Heart left ventricle (tissue), 16 donors: Measurements from ENCODE around the gene SYNE2. TPM values are rescaled to one million over a fixed set of nuclear protein-coding genes. Genes with fewer than 3 reads are reported as not detected.

ENCODE experiments used
- ATAC-seq, 4 donors: fragments of 200-7000 bp; cut with Tn5 transposase; one replicate each; pipeline ENCODE4 v1.9.1; 2020 to 2022; ENCODE audit warnings: moderate library complexity in 4 of 4, mild to moderate bottlenecking in 3 of 4, moderate number of reproducible peaks in 1 of 4
- DNase-seq, 5 donors: peaks; one replicate each; pipeline ENCODE4 v3.0.0-alpha.2; 2020
- H3K27ac ChIP-seq, 12 donors: fragments of 200-600 bp; sonication (generic) in 4 of 12; one replicate each; pipeline versions ENCODE4 v1.5.0 to v1.8.0; 2016 to 2022; ENCODE audit warnings: mild to moderate bottlenecking in 2 of 12
- H3K27me3 ChIP-seq, 9 donors: fragments of 200-600 bp; sonication (generic) in 2 of 9; one replicate each; pipeline versions ENCODE4 v1.5.1 to v1.8.0; 2016 to 2022; ENCODE audit warnings: mild to moderate bottlenecking in 3 of 9
- H3K36me3 ChIP-seq, 9 donors: fragments of 200-600 bp; sonication (generic) in 2 of 9; one replicate each; pipeline versions ENCODE4 v1.5.0 to v1.8.0; 2018 to 2022; ENCODE audit warnings: mild to moderate bottlenecking in 2 of 9
- H3K4me1 ChIP-seq, 12 donors: fragments of 200-600 bp; sonication (generic) in 4 of 12; one replicate each; pipeline versions ENCODE4 v1.5.0 to v1.8.0; 2016 to 2022; ENCODE audit warnings: mild to moderate bottlenecking in 3 of 12
- H3K4me3 ChIP-seq, 12 donors: fragments of 200-600 bp; sonication (generic) in 4 of 12; one replicate each; pipeline versions ENCODE4 v1.5.0 to v1.8.0; 2017 to 2022; ENCODE audit warnings: mild to moderate bottlenecking in 9 of 12, moderate library complexity in 4 of 12
- H3K9me3 ChIP-seq, 12 donors: fragments of 200-600 bp; sonication (generic) in 4 of 12; one replicate each; pipeline versions ENCODE4 v1.5.0 to v1.8.0; 2016 to 2022; ENCODE audit warnings: mild to moderate bottlenecking in 1 of 12
- CTCF ChIP-seq, 12 donors: fragments of 200-600 bp; sonication (generic) in 4 of 12; IDR thresholded peaks; one replicate each; pipeline versions ENCODE4 v1.5.0 to v1.8.0; 2018 to 2022; ENCODE audit warnings: antibody characterized with exemption in 12 of 12, mild to moderate bottlenecking in 5 of 12
- POLR2A ChIP-seq, 2 donors: fragments of 450-650 bp; IDR thresholded peaks; one replicate each; pipeline ENCODE4 v1.6.1; 2017; ENCODE audit warnings: antibody characterized with exemption in 2 of 2, mild to moderate bottlenecking in 2 of 2, moderate library complexity in 2 of 2
- WGBS, 4 donors: extraction: QIAGEN DNeasy Blood & Tissue Kit in 2 of 4; methylation state at CpG; one replicate each; pipeline versions ENCODE4 v1.1.5 to v1.1.7; 2013 to 2018; 5-methylcytosine and 5-hydroxymethylcytosine counted together
- intact Hi-C, 10 donors: fragments of 100-400 bp; cut with DNase I; formaldehyde crosslinking; loops; one replicate each; pipeline versions ENCODE4 v1.11.1 to v1.14.2; 2022
- polyA plus RNA-seq, 2 donors: library from polyadenylated mRNA; stranded (reverse); fragments of 200-250 nt; gene quantifications; one replicate each; pipeline ENCODE4 v1.2.3, GENCODE V29; 2013
- total RNA-seq, 9 donors: library from RNA; depleted of rRNA in 2 of 9; stranded (reverse); fragments of >200 nt in 2 of 9; fragmentation: NEBNext Ultra II Directional in 3 of 9; extraction: Animal tissue kit (Norgen Biotek cat#: 25700) in 3 of 9; gene quantifications; one replicate each; pipeline versions ENCODE4 v1.1.0 to v1.2.4, GENCODE V29; 2016 to 2023
- donor health status: ischemic (EF 13 %, LVEDD 7.1; RV severe dilation, severe dysfunction).
- donor health status: healthy with polysubstance abuse.
- donor health status: DM: no; HTN: yes; CAD: no.
- donor health status: DM: no; HTN: no; CAD: no.
- donor health status: ischemic (EF 25% LVEDD 6.9; RV normal size, moderate dysfunction).
- donor health status: ischemic (EF 25% LVEDD 5.7; RV mildly dilated, moderate dysfunction).
- donor health status: healthy.
- donor health status: DM: yes; HTN: yes; CAD: no.
- donor health status: ischemic (EF 35%, LVEDD 5.7; RV mildly dilated, moderate dysfunction).
- donor health status: nonischemic (EF 11% LVEDD 7.7; RV severe dilation, severe dysfunction).
- donor health status: DM: yes; HTN: yes; CAD: no.
- donor health status: PGD.
- donor health status: ischemic (EF 29% LVEDD 5.4; RV normal size, mild dysfunction).
- donor health status: nonischemic (EF 23%, LVEDD 6.1; RV moderate dilation, normal function).

Gene SYNE2
- total and polyA plus RNA-seq, 11 donors = 58.2 to 255 (median 111) TPM

- Histone ChIP-seq H3K9me3 (no peaks in the 10 kb centered on the region), H3K36me3 (peaks cover 0 to 50% (median 33%) of the 10 kb centered on the region in 9 donors), H3K27ac (no peak overlapping the region), H3K4me3 (no peak overlapping the region), H3K4me1 (no peaks in the 10 kb centered on the region), H3K27me3 (no peaks in the 10 kb centered on the region)
- ATAC-seq (no peak), DNase-seq (no peak)
- no peak for TF ChIP-seq CTCF (IDR thresholded peaks at IDR 0.05)
- TF ChIP-seq POLR2A (IDR thresholded peaks at IDR 0.05) = no peak
- intact Hi-C loops = no loop called here
- 86 to 100% (median 94%) methylated on average over 1 of the region's 1 CpG for WGBS, 4 donors
Observed at GRCh38 chr14:64060199-64060545, 207.4 kb downstream of the SYNE2 start.

GRCh38 chr14:64060648-64061096 is 207.9 kb downstream of the SYNE2 start:
- Histone ChIP-seq H3K36me3 (peaks cover 0 to 50% (median 38%) of the 10 kb centered on the region in 9 donors), H3K4me3 (no peak overlapping the region), H3K4me1 (no peaks in the 10 kb centered on the region), H3K27ac (no peak overlapping the region), H3K27me3 (no peaks in the 10 kb centered on the region), H3K9me3 (no peaks in the 10 kb centered on the region)
- peak in 7 of 12 donors; percentile 16 to 37 (median 22) for TF ChIP-seq CTCF (IDR thresholded peaks at IDR 0.05)
- no peak for TF ChIP-seq POLR2A (IDR thresholded peaks at IDR 0.05)
- intact Hi-C loops = no loop called here
- DNase-seq (no peak), ATAC-seq (no peak)
- WGBS, 4 donors = 82 to 93% (median 89%) methylated on average over 4 to 5 of the region's 5 CpGs

- no peak for ATAC-seq
- Histone ChIP-seq H3K27ac (no peak overlapping the region), H3K9me3 (no peaks in the 10 kb centered on the region), H3K4me1 (no peaks in the 10 kb centered on the region), H3K36me3 (peaks cover 0 to 50% (median 38%) of the 10 kb centered on the region in 9 donors), H3K4me3 (no peak overlapping the region), H3K27me3 (no peaks in the 10 kb centered on the region)
- no peak for TF ChIP-seq CTCF (IDR thresholded peaks at IDR 0.05)
- no peak for TF ChIP-seq POLR2A (IDR thresholded peaks at IDR 0.05)
- whole genome bisulfite sequencing, 4 donors = 84 to 97% (median 94%) methylated on average over 1 of the region's 1 CpG
- intact Hi-C loops = no loop called here
- no peak for DNase-seq
Observed at GRCh38 chr14:64061115-64061514, 208.3 kb downstream of the SYNE2 start.

GRCh38 chr14:64061706-64062105 is 208.9 kb downstream of the SYNE2 start:
- WGBS, 4 donors = 95 to 98% (median 96%) methylated on average over 1 of the region's 1 CpG
- Histone ChIP-seq H3K4me3 (no peak overlapping the region), H3K4me1 (no peaks in the 10 kb centered on the region), H3K27me3 (no peaks in the 10 kb centered on the region), H3K27ac (no peak overlapping the region), H3K9me3 (no peaks in the 10 kb centered on the region), H3K36me3 (peaks cover 0 to 50% (median 38%) of the 10 kb centered on the region in 9 donors)
- intact Hi-C loops = no loop called here
- DNase-seq = no peak
- ATAC-seq = no peak
- TF ChIP-seq CTCF (IDR thresholded peaks at IDR 0.05) = no peak
- no peak for TF ChIP-seq POLR2A (IDR thresholded peaks at IDR 0.05)
